ENCODE data around the gene TPBGL. TPM values are rescaled to one million over a fixed set of nuclear protein-coding genes. Genes with fewer than 3 reads are reported as not detected.

Gene TPBGL
- polyA plus RNA-seq, 1 of the 3 experiments (the other 2 are of a cell fraction) = 0.03 TPM

DNA sequence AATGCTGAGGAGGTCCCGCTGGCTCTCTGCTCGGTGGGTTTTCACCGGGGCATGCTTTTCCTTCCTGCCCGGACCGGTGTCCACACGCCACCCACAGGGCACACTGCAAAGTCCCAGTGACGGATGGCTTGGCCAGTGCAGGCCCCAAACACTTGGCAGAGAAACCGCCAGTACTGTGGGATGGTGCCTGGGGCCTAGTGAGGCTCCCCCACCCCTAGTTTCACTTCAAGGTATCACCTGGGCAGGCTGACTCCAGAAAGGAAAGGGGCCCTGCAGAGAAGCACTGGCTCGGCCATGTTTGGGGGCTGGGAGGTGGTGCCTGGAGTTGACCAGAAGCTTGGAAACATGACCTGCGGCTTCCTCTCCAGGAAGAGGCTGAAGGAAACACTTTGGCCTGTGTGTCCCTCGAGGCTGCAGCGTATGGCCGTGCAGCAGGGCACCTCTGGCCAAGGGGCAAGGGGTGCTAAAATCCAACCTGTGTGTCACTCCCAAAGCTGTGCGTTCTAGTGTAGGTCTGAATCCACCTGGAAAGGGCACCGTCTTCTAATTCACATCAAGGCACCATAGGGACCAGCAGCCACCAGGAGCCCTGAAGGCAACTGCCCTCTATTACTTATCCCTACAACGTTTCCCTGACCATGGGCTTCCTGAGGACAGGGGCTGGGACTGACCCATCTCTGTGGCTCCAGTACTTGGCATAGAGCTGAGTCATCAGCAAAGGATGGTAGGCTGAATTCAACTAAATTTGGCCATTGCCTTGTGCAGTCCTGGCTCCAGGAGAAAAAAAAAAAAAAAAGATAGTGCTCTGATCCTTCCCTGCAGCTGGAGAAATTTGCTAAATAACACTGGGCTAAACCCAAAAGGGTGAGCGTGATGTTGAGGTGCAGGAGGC lies 22.6 kb downstream of the TPBGL start:
- no peaks in the 10 kb centered on the region for H3K36me3 ChIP-seq (replicated peaks in 1 of 2; ENCODE audit: control insufficient read depth in 1 of 2, insufficient read depth in 2 of 2, low read length in 1 of 2)

DNA sequence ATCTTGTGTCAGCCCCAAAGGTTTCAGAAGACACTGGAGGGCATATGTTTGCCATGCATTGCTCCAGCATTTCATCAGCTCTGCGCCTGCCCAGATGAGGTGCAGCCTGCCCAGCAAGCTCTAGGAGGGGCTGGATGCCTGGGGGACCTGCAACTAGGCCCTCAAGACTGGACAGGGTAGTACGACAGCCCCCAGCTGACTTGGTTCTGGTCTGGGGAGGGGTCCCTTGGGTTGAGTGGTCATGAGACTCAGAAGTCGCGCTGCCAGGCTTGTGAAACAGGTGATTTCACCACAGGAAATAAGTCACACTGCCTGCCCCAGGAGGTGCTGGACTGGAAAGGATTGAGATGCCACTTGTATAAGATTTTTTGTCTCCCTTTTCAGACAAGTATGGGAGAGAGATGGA lies 23.4 kb downstream of the TPBGL start:
- Histone ChIP-seq H3K4me2 (no peak overlapping the region), H4K20me1 (ENCODE audit: insufficient read depth) (no peaks in the 10 kb centered on the region), H3K27ac (ENCODE audit: low read depth in 2 of 2, low read length in 1 of 2) (no peak overlapping the region), H3K79me2 (ENCODE audit: insufficient read depth) (no peaks in the 10 kb centered on the region), H3F3A (replicated peaks; ENCODE audit: insufficient read depth) (no peaks in the 10 kb centered on the region), H3K9ac (no peak overlapping the region), H3K36me3 (replicated peaks in 1 of 2; ENCODE audit: control insufficient read depth in 1 of 2, insufficient read depth in 2 of 2, low read length in 1 of 2) (no peaks in the 10 kb centered on the region), H3K9me2 (no peaks in the 10 kb centered on the region), H3K9me3 (no peaks in the 10 kb centered on the region), H2AFZ (ENCODE audit: low read depth) (no peak overlapping the region), H3K27me3 (ENCODE audit: insufficient read depth) (no peaks in the 10 kb centered on the region), H3K4me1 (ENCODE audit: control insufficient read depth in 1 of 2, insufficient read depth in 2 of 2, low read depth in 1 of 2, low read length in 1 of 2) (peaks cover 0 to 12% of the 10 kb centered on the region in 2 experiments; a peak in 1 of 4 replicates), H3K4me3 (ENCODE audit: low read depth in 2 of 2, low read length in 1 of 2) (no peak overlapping the region)
- TF ChIP-seq TAF1 (IDR thresholded peaks at IDR 0.05; ENCODE audit: borderline replicate concordance, low read depth, low read length) (no peak), YY1 (IDR thresholded peaks at IDR 0.05; ENCODE audit: low read depth) (no peak), JUND (IDR thresholded peaks at IDR 0.05) (no peak), NFIC (IDR thresholded peaks at IDR 0.05; ENCODE audit: borderline replicate concordance) (no peak), TCF12 (IDR thresholded peaks at IDR 0.05) (no peak), RCOR1 (IDR thresholded peaks at IDR 0.05; ENCODE audit: low read length) (no peak)
- TF ChIP-seq, protein P1, sequence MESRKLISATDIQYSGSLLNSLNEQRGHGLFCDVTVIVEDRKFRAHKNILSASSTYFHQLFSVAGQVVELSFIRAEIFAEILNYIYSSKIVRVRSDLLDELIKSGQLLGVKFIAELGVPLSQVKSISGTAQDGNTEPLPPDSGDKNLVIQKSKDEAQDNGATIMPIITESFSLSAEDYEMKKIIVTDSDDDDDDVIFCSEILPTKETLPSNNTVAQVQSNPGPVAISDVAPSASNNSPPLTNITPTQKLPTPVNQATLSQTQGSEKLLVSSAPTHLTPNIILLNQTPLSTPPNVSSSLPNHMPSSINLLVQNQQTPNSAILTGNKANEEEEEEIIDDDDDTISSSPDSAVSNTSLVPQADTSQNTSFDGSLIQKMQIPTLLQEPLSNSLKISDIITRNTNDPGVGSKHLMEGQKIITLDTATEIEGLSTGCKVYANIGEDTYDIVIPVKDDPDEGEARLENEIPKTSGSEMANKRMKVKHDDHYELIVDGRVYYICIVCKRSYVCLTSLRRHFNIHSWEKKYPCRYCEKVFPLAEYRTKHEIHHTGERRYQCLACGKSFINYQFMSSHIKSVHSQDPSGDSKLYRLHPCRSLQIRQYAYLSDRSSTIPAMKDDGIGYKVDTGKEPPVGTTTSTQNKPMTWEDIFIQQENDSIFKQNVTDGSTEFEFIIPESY (IDR thresholded peaks at IDR 0.05; ENCODE audit: borderline replicate concordance, low read depth) = no peak
- ChIA-PET CTCF (interaction anchor here (1.1 to 2.0 kb wide), 9 partner anchors 15 to 241 kb away, joined by 3 to 13 read pairs (median 4); partner anchors contain the start of gene TPBGL), POLR2A (no interaction called here)
- 77% methylated on average over 4 of the region's 4 CpGs for WGBS (ENCODE audit: low lambda C conversion rate)
- DNase-seq = no peak

More for the DNA sequence above, 22.6 kb downstream of the TPBGL start:
- Histone ChIP-seq H2AFZ (ENCODE audit: low read depth) (no peak overlapping the region), H3K4me2 (no peak overlapping the region), H3K27ac (ENCODE audit: low read depth in 2 of 2, low read length in 1 of 2) (no peak overlapping the region), H3K4me3 (ENCODE audit: low read depth in 2 of 2, low read length in 1 of 2) (no peak overlapping the region), H3K9ac (no peak overlapping the region), H3F3A (replicated peaks; ENCODE audit: insufficient read depth) (no peaks in the 10 kb centered on the region), H3K27me3 (ENCODE audit: insufficient read depth) (no peaks in the 10 kb centered on the region; the same call in 1 of the 2 replicates), H3K79me2 (ENCODE audit: insufficient read depth) (no peaks in the 10 kb centered on the region), H4K20me1 (ENCODE audit: insufficient read depth) (no peaks in the 10 kb centered on the region), H3K4me1 (ENCODE audit: control insufficient read depth in 1 of 2, insufficient read depth in 2 of 2, low read depth in 1 of 2, low read length in 1 of 2) (peaks cover 0 to 12% of the 10 kb centered on the region in 2 experiments; a peak in 1 of 4 replicates), H3K9me3 (no peaks in the 10 kb centered on the region), H3K9me2 (no peaks in the 10 kb centered on the region)
- TF ChIP-seq MEF2A (IDR thresholded peaks at IDR 0.05; ENCODE audit: borderline replicate concordance, low read depth) = no peak
- TF ChIP-seq TAF1 (IDR thresholded peaks at IDR 0.05; ENCODE audit: borderline replicate concordance, low read depth, low read length) = no peak
- TF ChIP-seq, protein P2, sequence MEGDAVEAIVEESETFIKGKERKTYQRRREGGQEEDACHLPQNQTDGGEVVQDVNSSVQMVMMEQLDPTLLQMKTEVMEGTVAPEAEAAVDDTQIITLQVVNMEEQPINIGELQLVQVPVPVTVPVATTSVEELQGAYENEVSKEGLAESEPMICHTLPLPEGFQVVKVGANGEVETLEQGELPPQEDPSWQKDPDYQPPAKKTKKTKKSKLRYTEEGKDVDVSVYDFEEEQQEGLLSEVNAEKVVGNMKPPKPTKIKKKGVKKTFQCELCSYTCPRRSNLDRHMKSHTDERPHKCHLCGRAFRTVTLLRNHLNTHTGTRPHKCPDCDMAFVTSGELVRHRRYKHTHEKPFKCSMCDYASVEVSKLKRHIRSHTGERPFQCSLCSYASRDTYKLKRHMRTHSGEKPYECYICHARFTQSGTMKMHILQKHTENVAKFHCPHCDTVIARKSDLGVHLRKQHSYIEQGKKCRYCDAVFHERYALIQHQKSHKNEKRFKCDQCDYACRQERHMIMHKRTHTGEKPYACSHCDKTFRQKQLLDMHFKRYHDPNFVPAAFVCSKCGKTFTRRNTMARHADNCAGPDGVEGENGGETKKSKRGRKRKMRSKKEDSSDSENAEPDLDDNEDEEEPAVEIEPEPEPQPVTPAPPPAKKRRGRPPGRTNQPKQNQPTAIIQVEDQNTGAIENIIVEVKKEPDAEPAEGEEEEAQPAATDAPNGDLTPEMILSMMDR (IDR thresholded peaks at IDR 0.05) = no peak
- no peak for TF ChIP-seq NRF1 (IDR thresholded peaks at IDR 0.05; ENCODE audit: low read depth, low read length)
- 86% methylated on average over 15 of the region's 17 CpGs for WGBS (ENCODE audit: low lambda C conversion rate)
- no peak for DNase-seq
- ChIA-PET CTCF (interaction anchor here (0.6 to 4.3 kb wide), 11 partner anchors 15 to 256 kb away, joined by 3 to 28 read pairs (median 4); partner anchors contain the start of gene TPBGL), POLR2A (no interaction called here)
